ENCODE data around the gene CSRNP2.
A peak's percentile ranks its signal among the peaks of the same experiment; 100 is the strongest.
"Not testable (repeated sequence)": the region's sequence is repeated elsewhere in the genome, so short reads cannot be mapped to it uniquely, and the experiment has no call there.

CSRNP2 gene

GRCh38 chr12:51033457-51034089 is 49.8 kb downstream of the CSRNP2 start:
- no peak for DNase-seq (ENCODE audit: extremely low spot score, insufficient read length, low read depth)
- no peak for FAIRE-seq

GRCh38 chr12:51033048-51033447 is 50.3 kb downstream of the CSRNP2 start:
- DNase-seq (ENCODE audit: extremely low spot score, insufficient read length, low read depth) (no peak), FAIRE-seq (no peak)

- DNase-seq (ENCODE audit: extremely low spot score, insufficient read length, low read depth) = no peak
- FAIRE-seq = no peak
Measured at GRCh38 chr12:51028813-51029150, 54.6 kb downstream of the CSRNP2 start.

- DNase-seq (ENCODE audit: extremely low spot score, insufficient read length, low read depth) (no peak), FAIRE-seq (no peak)
Measured at GRCh38 chr12:51028126-51028812, 55.1 kb downstream of the CSRNP2 start.

- FAIRE-seq (no peak), DNase-seq (ENCODE audit: extremely low spot score, insufficient read length, low read depth) (no peak)
Measured at GRCh38 chr12:51027342-51027835, 56.0 kb downstream of the CSRNP2 start.

- FAIRE-seq (peak; percentile 89), DNase-seq (ENCODE audit: extremely low spot score, insufficient read length, low read depth) (peak; percentile 91)
Measured at GRCh38 chr12:51025836-51026638, 57.4 kb downstream of the CSRNP2 start, which contains the start of gene SLC11A2. TSS of gene SLC11A2 (minus strand) at chr12:51026384. CDS start at chr12:51010728, 15,656 bp downstream.

- FAIRE-seq = no peak
Measured at GRCh38 chr12:51025338-51025835, 58.0 kb downstream of the CSRNP2 start.

GRCh38 chr12:51023625-51024382 is 59.6 kb downstream of the CSRNP2 start:
- FAIRE-seq = no peak

More at GRCh38 chr12:51025338-51025835, 58.0 kb downstream of the CSRNP2 start:
- no peak for DNase-seq (ENCODE audit: extremely low spot score, insufficient read length, low read depth)

GRCh38 chr12:51021694-51022093 is 61.7 kb downstream of the CSRNP2 start:
- DNase-seq (ENCODE audit: extremely low spot score, insufficient read length, low read depth) (no peak), FAIRE-seq (peak; percentile 18)

More at GRCh38 chr12:51023625-51024382, 59.6 kb downstream of the CSRNP2 start:
- no peak for DNase-seq (ENCODE audit: extremely low spot score, insufficient read length, low read depth)

- DNase-seq (ENCODE audit: extremely low spot score, insufficient read length, low read depth) = no peak
- FAIRE-seq = no peak
Measured at GRCh38 chr12:51020448-51021182, 62.8 kb downstream of the CSRNP2 start.

- DNase-seq (ENCODE audit: extremely low spot score, insufficient read length, low read depth) = no peak
- no peak for FAIRE-seq
Measured at GRCh38 chr12:51019927-51020326, 63.5 kb downstream of the CSRNP2 start.

GRCh38 chr12:51018956-51019355 is 64.4 kb downstream of the CSRNP2 start:
- DNase-seq (ENCODE audit: extremely low spot score, insufficient read length, low read depth) (no peak), FAIRE-seq (no peak)

- DNase-seq (ENCODE audit: extremely low spot score, insufficient read length, low read depth) (no peak), FAIRE-seq (no peak)
Measured at GRCh38 chr12:51017452-51017851, 65.9 kb downstream of the CSRNP2 start.

GRCh38 chr12:51014467-51014866 is 68.9 kb downstream of the CSRNP2 start:
- not testable (repeated sequence) for DNase-seq (ENCODE audit: extremely low spot score, insufficient read length, low read depth); FAIRE-seq

- no peak for FAIRE-seq
- no peak for DNase-seq (ENCODE audit: extremely low spot score, insufficient read length, low read depth)
Measured at GRCh38 chr12:51013441-51013840, 70.0 kb downstream of the CSRNP2 start.

- FAIRE-seq (no peak), DNase-seq (ENCODE audit: extremely low spot score, insufficient read length, low read depth) (no peak)
Measured at GRCh38 chr12:51012570-51013236, 70.7 kb downstream of the CSRNP2 start.

GRCh38 chr12:51011955-51012354 is 71.4 kb downstream of the CSRNP2 start:
- FAIRE-seq (no peak), DNase-seq (ENCODE audit: extremely low spot score, insufficient read length, low read depth) (no peak)

Measured in GM18507 (cell line).